Right lobe of liver (tissue), 6 donors: ENCODE measurements around the gene BNIP2. TPM values are rescaled to one million over a fixed set of nuclear protein-coding genes. Genes with fewer than 3 reads are reported as not detected.

Source experiments
- ATAC-seq, 4 donors: fragments of 200-7000 bp; cut with Tn5 transposase; one replicate each; pipeline ENCODE4 v1.9.1; 2020; ENCODE audit warnings: mild to moderate bottlenecking in 4 of 4, moderate library complexity in 4 of 4
- DNase-seq, 3 donors: peaks; one replicate each; pipeline ENCODE4 v3.0.0-alpha.2; 2020
- H3K27ac ChIP-seq, 3 donors: fragments of 200-600 bp; one replicate each; pipeline ENCODE4 v1.8.0; 2022
- H3K27me3 ChIP-seq, 2 donors: fragments of 200-600 bp; one replicate each; pipeline ENCODE4 v1.8.0; 2022
- H3K36me3 ChIP-seq, 4 donors: fragments of 200-600 bp; sonication (generic) in 1 of 4; one replicate each; pipeline versions ENCODE4 v1.5.1 to v1.8.0; 2017 to 2022; ENCODE audit warnings: control low read depth in 1 of 4
- H3K4me1 ChIP-seq, 4 donors: fragments of 200-600 bp; sonication (generic) in 1 of 4; one replicate each; pipeline versions ENCODE4 v1.5.1 to v1.8.0; 2017 to 2022; ENCODE audit warnings: control low read depth in 1 of 4
- H3K4me3 ChIP-seq, 3 donors: fragments of 200-600 bp; one replicate each; pipeline ENCODE4 v1.8.0; 2022
- H3K9me3 ChIP-seq, 4 donors: fragments of 200-600 bp; sonication (generic) in 1 of 4; one replicate each; pipeline versions ENCODE4 v1.5.1 to v1.8.0; 2017 to 2022; ENCODE audit warnings: control low read depth in 1 of 4
- POLR2A ChIP-seq: fragments of 450-650 bp; IDR thresholded peaks from one replicate; pipeline ENCODE4 v1.6.1; 2017; ENCODE audit warnings: antibody characterized with exemption, mild to moderate bottlenecking
- WGBS: methylation state at CpG from one replicate; pipeline ENCODE4 v1.1.6; 2018; ENCODE audit warnings: low coverage, low lambda C conversion rate; ENCODE audit not compliant: insufficient coverage; ENCODE audit errors: missing lambda C conversion rate; 5-methylcytosine and 5-hydroxymethylcytosine counted together
- intact Hi-C, 2 donors: fragments of 100-400 bp; cut with DNase I; formaldehyde crosslinking; loops; one replicate each; pipeline versions ENCODE4 v1.11.2 to v1.14.1; 2022
- total RNA-seq, 6 experiments: library from RNA; depleted of rRNA in 2 of 6; stranded (reverse); fragments of >200 nt in 2 of 6; fragmentation: NEBNext Ultra II Directional in 3 of 6; extraction: Animal tissue kit (Norgen Biotek cat#: 25700) in 3 of 6; gene quantifications; one replicate each; pipeline versions ENCODE4 v1.1.0 to v1.2.4, GENCODE V29; 2016 to 2023
- TF ChIP-seq, protein P1 (sequence below), 4 donors: fragments of 200-600 bp in 3 of 4; fragments of 450-650 bp in 1 of 4; IDR thresholded peaks; one replicate each; pipeline versions ENCODE4 v1.5.1 to v1.8.0; 2016 to 2022; ENCODE audit warnings: antibody characterized with exemption in 4 of 4, mild to moderate bottlenecking in 2 of 4
- donor health status: DM: no; HTN: yes; CAD: no.
- donor health status: DM: no; HTN: no; CAD: no.
- donor health status: DM: no; HTN: no; CAD: no.
- donor health status: DM: no; HTN: yes; CAD: no.
- donor health status: DM: no; HTN: yes; CAD: no.

Gene BNIP2
- total RNA-seq, 6 experiments from 2014 or later: 23.7 to 54.0 (median 41.0) TPM

- TF ChIP-seq, protein P1, sequence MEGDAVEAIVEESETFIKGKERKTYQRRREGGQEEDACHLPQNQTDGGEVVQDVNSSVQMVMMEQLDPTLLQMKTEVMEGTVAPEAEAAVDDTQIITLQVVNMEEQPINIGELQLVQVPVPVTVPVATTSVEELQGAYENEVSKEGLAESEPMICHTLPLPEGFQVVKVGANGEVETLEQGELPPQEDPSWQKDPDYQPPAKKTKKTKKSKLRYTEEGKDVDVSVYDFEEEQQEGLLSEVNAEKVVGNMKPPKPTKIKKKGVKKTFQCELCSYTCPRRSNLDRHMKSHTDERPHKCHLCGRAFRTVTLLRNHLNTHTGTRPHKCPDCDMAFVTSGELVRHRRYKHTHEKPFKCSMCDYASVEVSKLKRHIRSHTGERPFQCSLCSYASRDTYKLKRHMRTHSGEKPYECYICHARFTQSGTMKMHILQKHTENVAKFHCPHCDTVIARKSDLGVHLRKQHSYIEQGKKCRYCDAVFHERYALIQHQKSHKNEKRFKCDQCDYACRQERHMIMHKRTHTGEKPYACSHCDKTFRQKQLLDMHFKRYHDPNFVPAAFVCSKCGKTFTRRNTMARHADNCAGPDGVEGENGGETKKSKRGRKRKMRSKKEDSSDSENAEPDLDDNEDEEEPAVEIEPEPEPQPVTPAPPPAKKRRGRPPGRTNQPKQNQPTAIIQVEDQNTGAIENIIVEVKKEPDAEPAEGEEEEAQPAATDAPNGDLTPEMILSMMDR (IDR thresholded peaks at IDR 0.05): no peak
- TF ChIP-seq POLR2A: no peak
Observed at GRCh38 chr15:59674361-59674877, 14.7 kb downstream of the BNIP2 start.

DNA sequence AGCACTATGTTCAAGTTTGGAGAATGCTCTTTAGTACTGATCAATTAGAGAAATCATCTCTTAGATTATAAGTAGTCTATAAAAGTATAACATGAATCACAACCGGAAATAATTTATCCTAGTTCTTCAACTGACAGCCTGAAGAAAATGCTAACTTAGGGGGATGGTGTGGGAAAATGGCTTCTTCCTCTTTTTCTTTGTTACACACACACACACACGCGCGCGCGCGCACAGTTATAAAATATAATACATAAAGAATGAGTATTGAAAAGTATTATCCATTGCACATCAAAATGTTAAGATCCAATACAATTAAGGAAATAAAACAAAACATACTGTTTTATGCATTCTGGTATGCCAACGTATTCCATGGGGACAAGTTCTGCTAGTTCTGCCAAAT, 20.6 kb downstream of the BNIP2 start:
- TF ChIP-seq, protein P1 (IDR thresholded peaks at IDR 0.05): no peak
- Histone ChIP-seq H3K27me3 (no peaks in the 10 kb centered on the region), H3K4me3 (no peak overlapping the region), H3K4me1 (no peaks in the 10 kb centered on the region), H3K36me3 (peaks cover 0 to 93% (median 44%) of the 10 kb centered on the region in 4 donors), H3K27ac (no peak overlapping the region), H3K9me3 (no peaks in the 10 kb centered on the region)
- ATAC-seq (no peak), DNase-seq (no peak)
- intact Hi-C loops: no loop called here
- 88% methylated on average over 8 of the region's 8 CpGs for WGBS

More at GRCh38 chr15:59674361-59674877, 14.7 kb downstream of the BNIP2 start:
- Histone ChIP-seq H3K4me1 (peaks cover 0 to 4% (median 0%) of the 10 kb centered on the region in 4 donors), H3K36me3 (peaks cover 4 to 85% (median 48%) of the 10 kb centered on the region in 4 donors), H3K4me3 (no peak overlapping the region), H3K9me3 (no peaks in the 10 kb centered on the region), H3K27me3 (no peaks in the 10 kb centered on the region), H3K27ac (peak overlapping the region in 1 of 3 donors; percentile 0)
- DNase-seq (no peak), ATAC-seq (peak in 3 of 4 donors; percentile 46 to 83 (median 58))
- WGBS: 49% methylated on average over 3 of the region's 3 CpGs
- intact Hi-C loops: no loop called here

DNA sequence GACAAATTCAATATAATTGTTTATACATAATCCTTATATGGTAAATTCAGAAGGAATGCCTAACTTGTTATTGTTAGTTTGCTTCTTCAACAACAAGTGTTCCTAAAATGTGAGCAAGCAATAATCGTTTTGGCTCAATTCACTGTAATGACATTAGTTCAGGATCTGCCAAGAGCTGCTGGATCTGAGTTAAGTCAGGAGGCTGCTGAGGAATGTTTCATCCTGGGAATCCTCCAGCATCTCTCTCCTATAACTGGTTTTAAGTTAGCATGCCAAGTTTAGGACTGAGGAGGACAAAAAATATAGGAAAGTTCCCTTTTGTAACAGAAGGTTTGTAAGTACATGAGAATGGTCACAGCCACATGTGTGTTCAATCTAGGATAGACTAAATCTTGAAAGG, 26.9 kb downstream of the BNIP2 start:
- 26% methylated on average over 1 of the region's 1 CpG for WGBS
- no peak for ATAC-seq
- DNase-seq: no peak
- intact Hi-C loops: no loop called here
- H3K27me3 ChIP-seq: no peaks in the 10 kb centered on the region
- peaks cover 0 to 19% (median 8%) of the 10 kb centered on the region in 4 donors for H3K4me1 ChIP-seq
- H3K9me3 ChIP-seq: no peaks in the 10 kb centered on the region
- no peak overlapping the region for H3K4me3 ChIP-seq
- TF ChIP-seq, protein P1 (IDR thresholded peaks at IDR 0.05): no peak
- TF ChIP-seq POLR2A: no peak
- H3K36me3 ChIP-seq: peaks cover 0 to 56% (median 17%) of the 10 kb centered on the region in 4 donors
- H3K27ac ChIP-seq: no peak overlapping the region

GRCh38 chr15:59659366-59659765, 29.8 kb downstream of the BNIP2 start:
- H3K9me3 ChIP-seq: no peaks in the 10 kb centered on the region
- H3K4me3 ChIP-seq: no peak overlapping the region
- no peak for DNase-seq
- no peaks in the 10 kb centered on the region for H3K27me3 ChIP-seq
- peak overlapping the region in 2 of 3 donors; percentile 3 to 53 for H3K27ac ChIP-seq
- WGBS: 19% methylated on average over 1 of the region's 1 CpG
- H3K4me1 ChIP-seq: peaks cover 0 to 32% (median 12%) of the 10 kb centered on the region in 4 donors
- H3K36me3 ChIP-seq: peaks cover 0 to 34% (median 11%) of the 10 kb centered on the region in 4 donors
- ATAC-seq: peak; percentile 26 to 60 (median 38)
- TF ChIP-seq POLR2A: no peak
- TF ChIP-seq, protein P1 (IDR thresholded peaks at IDR 0.05): no peak
- intact Hi-C loops: no loop called here
